Activated CD8-positive, alpha-beta memory T cell treated with anti-CD3 and anti-CD28 coated beads, Interleukin-2, amount 50 U/mL, for 4 hours (primary cell): ENCODE data around the gene AHRR.
A peak's percentile ranks its signal among the peaks of the same experiment; 100 is the strongest.

ENCODE experiments used
- DNase-seq: peaks from one replicate; pipeline ENCODE4 v3.0.0-alpha.2; 2020

The AHRR gene

GRCh38 chr5:321726-322251 lies 275 bp downstream of the AHRR start:
- DNase-seq, result no peak

GRCh38 chr5:322281-322941 lies 897 bp downstream of the AHRR start:
- no peak for DNase-seq

DNA sequence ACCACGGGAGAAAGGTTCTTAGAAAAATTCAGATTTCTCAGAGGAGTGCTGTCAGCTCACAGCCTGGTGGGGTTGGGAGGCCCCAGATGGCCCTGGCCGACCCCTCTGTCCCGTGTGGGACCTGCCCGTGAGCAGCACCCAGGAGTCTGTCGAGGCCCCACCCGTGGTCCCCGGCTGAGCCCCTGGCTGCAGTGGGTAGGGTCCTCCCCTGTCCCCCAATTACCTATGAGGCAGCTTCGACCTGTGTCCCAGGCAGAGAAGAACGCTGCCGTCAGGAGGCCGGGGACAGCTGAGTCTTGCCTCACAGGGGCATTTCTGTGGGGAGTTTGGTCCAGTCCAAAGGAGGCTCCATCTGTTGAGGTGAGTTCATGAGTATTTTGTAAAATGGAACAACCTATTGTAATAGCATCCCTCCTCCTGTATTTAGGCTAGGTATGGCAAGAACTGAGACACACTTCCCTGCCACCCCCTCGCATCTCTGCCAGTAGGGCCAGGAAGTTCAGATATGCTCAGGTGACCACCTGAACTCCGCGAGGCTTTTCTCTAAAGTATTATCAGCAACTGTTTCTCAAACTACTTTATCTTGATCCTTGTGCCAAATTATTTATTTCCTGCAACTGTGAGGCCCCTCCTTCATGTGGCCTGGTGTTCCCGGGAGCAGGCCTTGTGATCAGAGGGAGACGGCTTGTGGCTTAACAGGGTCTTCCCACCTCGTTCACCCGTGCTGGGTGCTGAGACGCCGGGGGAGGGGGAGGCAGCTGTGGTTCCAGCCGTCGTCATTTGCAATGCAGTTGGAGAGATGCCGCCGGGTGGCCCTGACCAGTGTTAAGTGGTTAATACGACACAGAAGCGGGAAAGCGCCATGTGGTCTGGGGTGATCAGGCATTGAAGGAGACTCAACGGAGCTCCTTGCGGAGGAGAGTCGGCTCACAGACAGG lies 1.7 kb downstream of the AHRR start:
- no peak for DNase-seq

DNA sequence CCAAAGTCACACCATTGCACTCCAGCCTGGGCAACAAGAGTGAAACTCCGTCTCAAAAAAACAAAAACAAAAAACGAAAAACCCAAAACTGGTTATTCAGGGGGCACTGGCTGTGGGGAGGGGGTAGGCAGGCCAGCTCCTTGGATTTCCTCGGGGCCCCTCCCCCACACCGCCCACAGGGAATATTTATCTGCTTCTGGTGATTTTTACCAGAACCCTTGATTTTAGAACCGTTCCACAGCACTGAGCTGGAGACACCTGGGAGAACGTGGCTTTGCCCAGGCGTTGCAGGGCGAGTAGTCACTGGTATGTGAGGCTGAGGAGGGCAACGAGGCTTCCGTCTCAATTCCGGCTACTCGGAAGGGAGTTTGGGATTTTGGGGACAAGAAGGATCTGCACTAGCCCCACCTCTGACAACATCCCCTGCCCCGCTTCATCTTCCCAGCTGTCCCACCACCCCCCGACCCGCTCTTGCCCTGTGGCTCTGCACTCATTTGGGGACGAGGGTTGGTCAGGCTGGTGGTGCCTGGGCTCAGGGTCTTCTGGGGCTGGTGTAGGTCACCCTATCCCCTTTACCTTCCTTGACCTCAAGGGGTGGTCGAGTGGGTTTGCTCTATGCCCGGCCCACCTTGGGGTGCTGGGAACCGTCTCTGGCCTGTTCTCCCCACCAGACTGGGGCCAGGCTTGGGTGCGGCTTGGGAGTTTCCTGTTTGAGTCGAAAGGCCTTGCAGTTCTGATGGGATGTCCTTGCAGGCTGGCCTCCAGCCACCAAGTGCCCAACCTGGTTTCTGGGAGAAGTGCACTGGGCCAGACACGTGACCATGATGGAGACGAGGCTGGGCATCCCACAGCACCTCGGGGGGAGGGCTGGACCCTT lies 3.5 kb downstream of the AHRR start:
- no peak for DNase-seq

DNA sequence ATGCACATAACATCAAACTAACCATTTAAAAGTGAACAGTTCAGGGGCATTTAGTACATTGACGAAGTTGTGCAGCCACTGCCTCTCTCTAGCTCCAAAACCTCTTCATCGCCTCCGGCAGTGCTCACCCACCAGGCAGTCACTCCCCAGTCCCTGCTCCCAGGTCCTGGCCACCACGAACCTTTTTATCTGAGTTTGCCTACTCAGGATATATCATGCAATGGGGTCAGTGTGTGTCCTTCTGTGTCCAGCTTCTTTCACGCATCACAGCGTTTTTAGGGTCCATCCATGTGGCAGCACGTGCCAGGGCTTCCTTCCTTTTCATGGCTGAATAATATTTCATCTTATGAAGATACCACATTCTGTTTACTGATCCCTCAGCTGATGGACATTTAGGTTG lies 4.6 kb downstream of the AHRR start:
- DNase-seq, result no peak

DNA sequence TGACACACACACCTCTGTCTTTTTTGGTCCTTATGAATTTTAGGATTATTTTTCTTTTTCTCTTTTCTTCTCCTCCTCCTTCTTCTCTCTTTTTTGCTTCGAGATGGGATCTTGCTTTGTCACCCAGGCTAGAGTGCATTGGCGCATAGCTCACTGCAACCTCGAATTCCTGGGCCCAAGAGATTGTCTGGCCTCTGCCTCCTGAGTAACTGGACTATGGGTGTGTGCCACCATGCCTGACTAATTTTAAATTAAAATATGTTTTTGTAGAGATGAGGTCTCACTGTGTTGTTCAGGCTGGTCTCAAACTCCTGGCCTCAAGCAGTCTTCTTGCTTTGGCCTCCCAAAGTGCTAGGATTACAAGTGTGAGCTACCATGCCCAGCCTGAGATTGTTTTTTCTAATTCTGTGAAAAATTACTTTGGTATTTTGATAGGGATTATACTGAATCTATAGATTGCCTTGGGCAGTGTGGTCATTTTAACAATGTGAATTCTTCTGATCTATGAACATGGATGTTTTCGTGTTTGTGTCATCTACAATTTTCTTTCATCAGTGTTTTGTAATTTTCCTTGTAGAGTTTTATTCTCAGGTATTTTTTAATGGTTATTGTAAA lies 7.7 kb downstream of the AHRR start:
- no peak for DNase-seq

GRCh38 chr5:329768-330167 lies 8.3 kb downstream of the AHRR start:
- no peak for DNase-seq

GRCh38 chr5:332843-333242 lies 11.3 kb downstream of the AHRR start:
- no peak for DNase-seq

- DNase-seq, result no peak
Measured at GRCh38 chr5:333945-334344, 12.4 kb downstream of the AHRR start.

- DNase-seq, result no peak
Measured at GRCh38 chr5:334903-335739, 13.6 kb downstream of the AHRR start.

GRCh38 chr5:335740-336038 lies 14.2 kb downstream of the AHRR start:
- no peak for DNase-seq

GRCh38 chr5:337563-338130 lies 16.1 kb downstream of the AHRR start:
- DNase-seq, result no peak

GRCh38 chr5:342501-343460 lies 21.3 kb downstream of the AHRR start:
- DNase-seq, result no peak

GRCh38 chr5:343461-344401 lies 22.2 kb downstream of the AHRR start:
- DNase-seq, result peak; percentile 40

- no peak for DNase-seq
Measured at GRCh38 chr5:344668-345067, 23.2 kb downstream of the AHRR start.

DNA sequence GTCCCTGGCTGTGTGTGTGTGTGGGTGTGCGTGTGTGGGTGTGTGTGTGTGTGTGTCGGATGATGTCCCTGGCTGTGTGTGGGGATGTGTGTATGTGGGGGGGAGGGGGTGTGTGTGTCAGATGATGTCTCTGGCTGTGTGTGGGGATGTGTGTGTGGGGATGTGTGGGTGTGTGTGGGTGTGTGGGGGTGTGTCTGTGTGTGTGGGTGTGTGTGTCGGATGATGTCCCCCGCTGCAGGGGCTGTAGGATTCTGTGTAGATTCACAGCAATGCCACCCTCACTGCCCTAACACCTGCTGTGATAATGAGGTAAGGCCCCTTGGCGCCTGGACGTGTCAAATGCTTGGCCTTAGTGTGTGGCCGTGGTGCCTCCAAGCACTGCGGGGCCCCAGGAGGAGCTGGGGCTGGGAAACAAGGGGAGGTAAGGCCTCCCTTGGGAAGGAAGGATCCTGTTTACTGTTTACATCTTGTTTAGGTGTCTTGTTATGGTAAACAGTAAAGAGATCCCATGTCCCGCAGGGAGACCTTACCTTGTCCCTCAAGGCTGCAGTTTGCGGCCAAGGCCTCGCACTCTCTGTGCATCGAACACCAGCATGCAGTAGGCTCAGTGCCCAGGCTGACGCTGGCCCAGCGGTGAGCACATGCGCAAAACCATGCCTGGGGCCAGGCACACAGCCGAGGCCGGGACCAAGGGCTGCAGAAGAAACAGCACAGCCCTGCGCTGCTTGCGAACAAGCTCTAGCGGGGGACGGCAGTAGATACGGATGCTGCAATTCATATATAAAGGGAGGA lies 24.1 kb downstream of the AHRR start:
- no peak for DNase-seq

GRCh38 chr5:346229-346935 lies 24.9 kb downstream of the AHRR start:
- no peak for DNase-seq
